GM19324 (cell line): ENCODE results near the gene SH3PXD2B.
"Not testable (repeated sequence)": the region's sequence is repeated elsewhere in the genome, so short reads cannot be mapped to it uniquely, and the experiment has no call there.

Experiments used
- ATAC-seq: cut with Tn5 transposase; IDR thresholded peaks from one replicate; pipeline ENCODE4 v1.9.1; 2021; ENCODE audit warnings: mild to moderate bottlenecking, moderate library complexity; ENCODE audit not compliant: unreplicated experiment, low FRiP score

SH3PXD2B gene

DNA sequence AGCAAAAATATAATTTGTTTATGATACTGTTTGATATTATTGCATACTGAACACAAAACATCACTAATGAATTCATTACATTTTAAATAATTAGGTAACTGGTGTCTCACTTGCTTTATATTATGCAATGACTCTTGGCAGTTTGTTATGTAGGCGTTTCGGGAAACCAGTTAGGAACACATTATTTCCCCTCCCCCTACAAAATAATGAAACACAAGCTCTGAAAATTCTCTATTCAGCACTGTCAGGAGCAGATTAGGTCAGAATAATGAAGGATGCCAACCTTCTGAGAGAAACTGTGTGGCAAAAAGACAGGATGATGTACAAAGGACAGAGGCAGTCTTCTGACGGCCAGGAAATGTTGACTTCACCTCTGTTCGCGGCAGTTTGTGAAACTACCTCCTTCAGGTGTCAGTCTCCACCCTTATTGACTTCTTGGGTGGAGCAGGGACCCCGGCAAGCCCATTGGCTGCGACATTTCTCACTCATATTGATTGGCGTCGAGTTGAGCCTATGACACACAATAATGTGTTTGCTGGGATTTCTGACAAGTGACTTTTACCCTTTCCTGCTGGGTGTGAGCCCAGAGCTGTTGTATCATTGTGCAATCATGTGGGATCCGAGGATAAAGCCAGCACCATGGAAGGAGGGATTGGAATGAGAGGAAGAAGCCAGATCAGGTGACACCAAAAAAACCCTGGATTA is 33.9 kb downstream of the SH3PXD2B start:
- no peak for ATAC-seq

DNA sequence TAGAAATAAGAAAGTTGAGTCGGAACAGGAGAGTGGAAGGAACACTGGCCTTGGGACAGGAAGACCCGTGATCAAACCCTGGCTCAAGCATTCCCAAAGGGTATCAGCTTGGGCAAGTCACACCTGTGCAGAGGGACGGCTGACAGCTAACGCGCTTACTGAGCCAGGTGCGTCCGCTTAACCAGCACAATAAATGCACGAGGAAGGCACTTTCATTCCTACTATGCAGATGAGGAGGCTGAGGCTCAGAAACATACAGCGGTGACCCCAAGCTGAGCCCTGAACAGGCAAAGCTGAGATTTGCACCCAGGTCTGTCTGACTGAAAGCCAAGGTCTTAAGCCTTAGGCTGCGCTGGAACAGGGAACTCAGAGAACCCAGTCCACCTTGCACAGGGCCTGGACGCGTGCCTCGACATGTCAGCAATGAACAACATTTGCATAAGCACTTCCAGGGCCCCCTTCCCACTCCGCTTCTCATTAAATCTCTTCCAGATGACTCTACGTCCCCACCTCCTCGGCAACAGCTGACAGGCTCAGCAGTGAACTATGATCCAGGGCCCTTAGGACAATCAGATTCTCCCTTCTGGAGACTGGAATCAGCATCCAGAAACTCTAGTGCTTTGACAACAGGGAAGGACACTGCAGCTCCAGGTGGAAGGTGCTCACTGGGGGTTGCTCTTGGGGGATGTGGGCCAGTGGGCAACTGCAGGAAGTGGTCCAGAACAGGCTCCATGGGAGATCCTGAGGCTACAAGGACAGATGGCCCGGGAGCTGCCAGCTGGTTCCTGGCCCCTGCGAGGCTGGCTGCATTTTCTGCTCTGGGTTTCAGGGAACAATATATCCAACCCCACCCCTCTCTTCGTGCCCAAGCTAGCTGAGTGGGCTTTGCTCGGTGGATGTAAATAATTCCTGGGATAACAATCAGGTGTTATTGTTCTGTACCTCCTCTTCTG is 35.2 kb downstream of the SH3PXD2B start:
- no peak for ATAC-seq

DNA sequence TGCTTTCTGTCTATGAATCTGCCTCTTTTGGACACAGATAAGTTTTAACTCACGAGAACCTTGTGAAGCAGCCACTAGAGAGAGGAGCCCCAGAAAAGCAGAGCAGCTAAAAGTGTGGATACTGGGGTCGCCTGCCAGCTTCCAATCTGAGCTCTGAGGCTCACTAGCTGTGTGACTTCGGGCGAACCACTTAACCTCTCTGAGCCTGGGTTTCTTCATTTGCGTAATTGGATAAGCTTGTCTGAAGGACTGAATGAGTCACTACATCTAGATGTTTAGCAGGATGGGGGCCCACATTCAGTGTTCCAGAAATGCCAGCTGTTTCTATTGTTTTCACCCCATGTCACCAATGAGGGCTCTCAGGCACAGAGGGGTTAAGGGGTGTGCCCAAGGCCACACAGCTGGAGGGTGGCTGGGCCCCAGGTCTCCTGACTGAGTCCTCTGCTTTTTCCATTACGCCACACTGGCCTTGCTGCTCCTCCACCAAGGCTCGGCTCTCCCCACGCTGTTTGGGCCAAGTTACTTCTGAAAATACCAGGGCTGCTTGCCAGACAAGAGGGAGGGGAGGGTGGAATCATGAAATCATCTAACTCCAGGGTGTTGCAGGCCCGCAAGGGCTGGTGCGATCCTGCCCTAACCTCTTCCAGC is 36.2 kb downstream of the SH3PXD2B start:
- ATAC-seq = no peak

DNA sequence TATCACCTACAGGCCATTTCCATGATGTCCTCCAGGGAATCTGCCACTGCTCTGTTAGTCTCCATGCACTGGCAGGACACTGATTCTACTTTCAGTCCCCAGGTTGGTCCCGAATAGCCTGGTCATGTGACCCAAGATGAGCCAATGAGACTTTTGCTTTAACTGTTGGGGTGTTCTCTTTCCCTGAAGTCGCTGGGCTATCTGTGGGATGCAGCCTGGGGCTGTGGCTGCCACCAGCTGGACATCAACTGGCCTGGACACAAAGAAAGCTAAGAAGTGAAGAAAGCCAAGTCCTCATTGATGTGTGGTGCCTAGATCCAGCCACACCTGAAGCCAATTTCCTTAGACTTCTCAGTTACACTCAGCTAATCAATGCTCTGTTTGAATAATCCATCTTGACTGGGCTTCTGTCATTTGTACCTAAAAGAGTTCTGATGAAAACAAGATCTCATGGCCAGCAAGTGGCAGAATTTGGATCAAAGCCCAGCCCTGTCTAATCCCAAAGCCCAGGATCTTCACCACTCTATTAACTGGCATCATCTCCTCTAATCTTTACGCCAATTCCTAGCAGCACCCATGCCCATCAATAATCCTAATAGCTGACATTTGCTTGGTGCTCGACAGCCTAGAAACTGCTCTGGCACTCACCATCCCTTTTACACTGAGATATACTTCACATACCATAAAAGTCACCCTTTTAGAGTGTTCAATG is 37.0 kb downstream of the SH3PXD2B start:
- ATAC-seq = no peak

DNA sequence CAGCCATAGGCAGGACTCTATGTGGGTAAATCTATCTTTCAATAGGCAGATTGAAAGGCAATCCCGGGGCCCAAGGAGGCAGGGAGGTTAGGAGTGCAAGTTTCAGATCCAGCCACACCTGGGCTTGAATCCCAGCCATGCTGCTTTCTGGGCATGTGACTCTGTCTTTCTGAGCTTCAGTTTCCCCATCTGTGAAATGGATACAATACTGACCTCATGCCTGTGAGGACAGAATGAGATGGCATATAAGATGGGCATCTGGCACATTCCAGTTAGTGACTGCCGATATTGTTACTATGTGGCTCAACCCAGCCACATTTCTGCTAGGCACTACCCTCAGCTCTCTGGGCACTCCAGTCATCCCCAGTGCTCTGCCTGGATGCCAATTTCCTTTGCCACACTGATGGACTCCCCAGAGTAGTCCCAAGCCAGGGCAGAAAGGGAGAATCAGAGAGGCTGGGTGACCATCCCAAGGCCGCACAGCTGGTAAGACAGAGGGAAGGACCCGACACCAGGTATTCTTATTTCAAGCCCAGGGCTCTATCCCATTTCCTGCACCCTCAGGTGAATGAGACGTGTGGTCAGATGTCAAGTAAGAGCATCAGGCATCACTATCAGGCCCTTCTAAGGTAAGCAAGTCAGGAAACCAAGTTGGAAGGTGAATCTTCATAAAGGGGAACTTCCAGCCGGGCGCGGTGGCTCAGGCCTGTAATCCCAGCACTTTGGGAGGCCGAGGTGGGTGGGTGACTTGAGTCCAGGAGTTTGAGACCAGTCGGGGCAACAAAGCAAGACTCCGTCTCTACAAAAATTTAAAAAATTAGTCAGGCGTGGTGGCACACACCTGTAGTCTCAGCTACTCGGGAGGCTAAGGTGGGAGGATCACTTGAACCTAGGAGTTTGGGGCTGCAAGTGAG is 38.7 kb downstream of the SH3PXD2B start:
- ATAC-seq = no peak

DNA sequence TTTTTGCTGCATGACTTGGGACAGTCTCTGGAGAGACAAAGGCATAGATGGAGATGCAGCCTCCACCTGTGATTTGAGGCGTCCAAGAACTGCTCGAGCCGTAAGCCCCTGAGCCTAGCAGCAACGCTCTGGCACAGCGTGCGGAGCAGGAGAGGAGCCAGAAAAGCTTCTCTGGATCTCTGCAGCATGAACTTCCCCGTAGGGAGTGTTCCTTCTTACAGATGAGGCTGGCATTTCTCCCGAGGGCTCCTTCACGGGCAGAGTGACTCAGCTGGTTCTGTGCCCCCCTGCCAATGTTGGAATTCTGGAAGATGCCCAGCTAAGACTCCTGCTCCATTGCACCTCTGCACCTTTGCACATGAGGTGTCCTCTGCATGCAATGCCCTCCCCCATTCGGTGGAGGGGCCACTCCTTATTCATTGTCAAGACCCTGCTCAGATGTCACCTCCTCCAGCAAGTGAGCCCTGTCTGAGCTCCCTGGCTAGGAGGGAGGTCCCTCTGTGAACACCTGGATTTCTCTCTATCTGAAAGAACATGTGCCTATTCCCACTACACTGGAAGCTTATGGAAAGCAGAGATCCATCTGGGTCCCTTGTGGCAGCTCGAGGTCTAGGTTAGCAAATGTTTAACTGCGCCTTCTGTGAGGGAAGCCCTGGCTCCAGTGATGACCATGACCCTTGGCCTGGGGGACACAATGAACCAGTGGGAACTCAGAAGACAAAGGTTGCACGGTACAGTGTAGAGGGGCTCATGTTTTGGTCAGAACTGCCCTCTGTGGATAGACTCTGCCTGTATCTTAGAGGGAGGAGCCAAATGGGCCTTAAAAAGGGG is 39.6 kb downstream of the SH3PXD2B start:
- no peak for ATAC-seq

DNA sequence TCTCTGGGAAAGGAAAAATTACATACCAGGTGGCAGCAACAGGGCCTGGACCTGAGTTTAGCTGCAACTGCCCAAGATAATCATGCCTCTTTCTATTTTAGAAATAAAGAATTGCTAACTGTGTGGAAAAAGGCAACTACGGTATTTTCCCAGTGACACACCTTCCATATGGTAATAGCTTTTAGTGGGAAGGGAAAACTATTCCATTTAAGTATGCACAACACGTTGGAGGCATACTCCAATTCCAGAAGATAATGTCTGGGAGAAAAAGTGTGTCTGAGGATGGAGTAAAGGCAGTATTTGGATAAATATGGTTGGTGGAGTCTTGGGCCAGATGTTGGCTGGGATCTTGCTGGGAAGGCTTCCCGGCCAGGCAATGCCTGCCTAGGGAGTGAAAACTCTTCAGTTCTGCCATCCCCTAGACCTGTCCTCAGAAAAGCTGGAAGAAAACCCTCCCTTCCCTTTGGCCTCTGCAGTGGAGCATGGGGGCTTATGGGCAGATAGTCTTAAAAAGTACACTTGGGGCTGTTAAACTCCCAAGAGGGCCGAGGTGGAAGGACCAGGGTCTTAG is 40.6 kb downstream of the SH3PXD2B start:
- ATAC-seq = no peak

DNA sequence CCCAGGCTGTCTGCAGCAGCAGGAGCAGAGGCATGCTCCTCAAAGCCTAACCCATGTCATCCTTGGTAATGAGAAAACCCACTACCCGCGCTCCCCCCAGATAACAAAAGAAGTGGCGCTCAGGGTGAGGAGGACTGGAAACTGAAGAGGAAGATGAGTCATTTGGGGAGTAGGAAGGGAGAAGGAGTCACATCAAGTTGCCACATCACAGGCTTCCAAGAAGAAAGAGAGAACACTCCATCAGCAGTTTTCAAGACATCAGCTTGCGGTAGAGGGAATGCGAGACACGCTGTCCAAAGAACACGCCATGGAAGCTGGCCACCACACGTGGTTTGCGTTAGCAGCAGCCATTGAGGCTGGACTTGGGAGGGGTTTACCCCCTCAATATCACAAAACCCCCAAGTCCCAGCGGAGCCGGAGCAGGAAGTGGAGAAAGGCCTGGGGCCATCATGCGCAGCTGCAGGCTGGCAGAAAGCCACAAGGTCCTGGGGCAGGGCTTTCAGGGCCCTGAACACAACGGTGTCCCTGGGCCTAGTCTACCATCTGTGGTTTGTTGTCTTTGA is 41.5 kb downstream of the SH3PXD2B start:
- no peak for ATAC-seq

DNA sequence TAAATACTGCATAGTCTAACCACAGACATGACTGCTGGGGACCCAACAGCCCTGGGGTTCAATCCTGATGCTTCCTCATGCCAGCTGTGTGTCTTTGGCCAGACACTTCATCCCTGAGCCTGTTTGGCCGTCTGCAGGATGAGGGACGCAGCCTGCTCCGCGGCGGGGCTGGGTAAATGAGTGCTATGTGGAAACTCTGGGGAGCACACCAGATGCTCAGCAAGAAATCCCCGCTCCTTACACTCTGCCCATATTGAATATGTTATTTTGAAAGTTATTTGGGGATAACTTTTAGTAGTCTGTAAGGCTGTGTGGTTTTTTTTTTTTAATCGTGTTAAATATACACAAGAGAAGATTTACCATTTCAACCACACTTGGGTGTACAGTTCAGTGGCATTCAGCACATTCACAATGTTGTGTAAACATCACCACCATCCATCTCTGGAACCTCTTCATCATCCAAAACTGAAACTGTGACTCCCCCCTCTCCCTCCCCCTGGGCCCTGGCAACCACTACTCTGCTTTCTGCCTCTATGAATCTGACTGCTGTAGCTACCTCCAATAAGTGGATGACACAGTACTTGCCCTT is 42.7 kb downstream of the SH3PXD2B start:
- no peak for ATAC-seq

DNA sequence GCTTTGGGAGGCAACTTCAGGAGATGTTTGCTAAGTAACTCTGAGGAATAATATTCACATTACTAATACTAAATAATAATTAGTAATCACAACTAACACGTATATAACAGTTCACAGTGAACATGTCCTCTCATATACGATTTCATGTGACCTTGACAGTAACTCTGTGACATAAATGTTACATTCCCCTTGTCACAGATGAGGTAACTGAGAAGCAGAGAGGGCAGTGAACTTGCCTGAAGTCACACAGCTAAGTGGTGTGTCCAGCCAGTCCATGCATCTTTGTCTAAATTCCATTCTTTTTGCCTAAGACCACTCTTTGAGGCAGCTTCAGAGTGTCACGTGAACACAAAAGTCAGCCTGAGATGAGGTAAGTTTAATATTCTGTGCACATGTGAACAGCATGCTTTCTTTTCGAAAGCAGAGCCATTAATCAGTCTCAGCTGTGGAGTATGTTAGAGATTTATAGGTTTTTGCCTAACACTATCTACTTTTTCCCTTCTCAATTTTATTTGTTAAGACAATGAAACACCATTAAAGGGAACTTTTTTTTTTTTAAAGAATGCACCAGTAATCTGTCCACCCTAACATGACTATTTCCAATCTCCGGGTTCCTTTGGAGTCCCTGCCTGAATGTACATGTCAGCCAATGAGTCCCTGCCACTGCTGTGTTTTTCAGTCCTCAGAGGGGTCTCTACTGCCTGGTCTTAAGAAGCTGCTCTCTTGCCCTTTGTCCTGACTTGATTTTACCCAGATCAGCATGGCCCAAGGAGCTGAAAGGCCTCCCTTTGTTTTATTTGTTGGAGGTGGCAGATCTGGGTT is 43.5 kb downstream of the SH3PXD2B start:
- ATAC-seq = no peak

DNA sequence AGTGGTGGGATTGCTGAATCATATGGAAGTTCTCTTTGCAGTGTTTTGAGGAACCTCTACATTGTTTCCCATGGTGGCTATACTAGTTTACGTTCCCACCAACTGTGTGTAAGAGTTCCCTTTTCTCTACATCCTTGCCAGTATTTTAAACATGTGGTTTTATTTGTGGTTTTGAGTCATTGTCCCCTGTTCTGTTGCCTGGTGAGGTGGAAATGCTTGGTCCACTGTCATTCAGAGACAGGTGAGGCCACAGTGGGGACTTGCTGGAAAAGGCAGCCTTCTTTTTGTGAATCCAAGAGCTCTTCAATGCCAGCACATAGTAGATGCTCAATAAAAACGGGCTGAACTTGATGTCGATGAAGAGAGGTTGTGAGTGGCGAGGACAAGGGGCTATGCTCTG is 44.2 kb downstream of the SH3PXD2B start:
- no peak for ATAC-seq

DNA sequence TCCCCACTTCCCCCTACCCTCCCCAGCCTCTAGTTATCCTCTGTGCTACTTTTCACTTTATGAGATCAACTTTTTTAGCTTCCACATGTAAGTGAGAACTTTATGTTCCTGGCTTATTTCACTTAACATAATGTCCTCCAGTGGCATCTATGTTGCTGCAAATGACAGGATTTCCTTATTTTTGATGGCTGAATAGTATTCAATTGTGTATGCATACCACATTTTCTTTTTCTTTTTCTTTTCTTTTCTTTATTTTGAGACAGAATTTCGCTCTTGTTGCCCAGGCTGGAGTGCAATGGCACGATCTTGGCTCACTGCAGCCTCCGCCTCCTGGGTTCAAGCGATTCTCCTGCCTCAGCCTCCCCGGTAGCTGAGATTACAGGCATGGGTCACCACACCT is 44.8 kb downstream of the SH3PXD2B start:
- not testable (repeated sequence) for ATAC-seq

DNA sequence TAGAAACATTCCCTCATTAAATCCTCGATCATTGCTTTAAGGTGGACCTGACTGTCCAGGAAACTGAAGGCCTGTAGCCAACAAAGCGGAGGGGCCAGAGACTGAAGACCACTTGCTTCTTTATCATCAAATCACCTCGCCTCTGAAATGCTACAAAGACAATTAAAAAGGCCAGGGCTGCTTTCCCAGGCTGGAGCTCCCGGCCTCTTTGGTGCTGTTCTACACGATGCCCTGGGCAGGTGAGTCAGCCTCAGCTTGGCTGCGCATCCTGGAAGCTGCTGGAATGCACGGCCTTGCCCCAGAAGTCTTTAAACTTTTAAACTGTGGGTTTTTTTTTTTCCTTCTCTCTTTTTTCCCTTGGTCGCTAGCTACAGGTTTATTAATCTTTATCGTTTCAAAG is 46.5 kb downstream of the SH3PXD2B start:
- no peak for ATAC-seq

DNA sequence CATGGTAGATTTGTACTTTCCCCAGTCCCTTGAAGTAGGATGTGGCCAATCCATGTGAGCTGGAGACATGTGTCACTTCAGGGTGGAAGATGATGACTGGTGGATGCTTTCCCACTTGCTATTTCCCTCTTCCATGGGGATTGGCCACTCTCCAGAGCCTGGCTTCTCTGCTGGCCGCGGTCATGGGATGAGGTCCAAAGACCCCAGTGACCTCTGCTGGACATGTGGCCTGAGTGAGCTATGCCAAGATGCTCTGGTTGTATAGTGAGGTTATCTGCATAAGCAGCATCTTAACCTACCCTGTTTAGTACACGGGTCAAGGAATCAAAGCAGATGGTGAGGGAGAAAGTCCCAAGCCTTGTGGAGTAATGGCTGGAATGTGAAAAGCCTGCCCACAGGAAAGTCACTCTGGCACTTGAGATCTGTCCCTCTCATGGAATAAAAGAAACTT is 47.1 kb downstream of the SH3PXD2B start:
- no peak for ATAC-seq

DNA sequence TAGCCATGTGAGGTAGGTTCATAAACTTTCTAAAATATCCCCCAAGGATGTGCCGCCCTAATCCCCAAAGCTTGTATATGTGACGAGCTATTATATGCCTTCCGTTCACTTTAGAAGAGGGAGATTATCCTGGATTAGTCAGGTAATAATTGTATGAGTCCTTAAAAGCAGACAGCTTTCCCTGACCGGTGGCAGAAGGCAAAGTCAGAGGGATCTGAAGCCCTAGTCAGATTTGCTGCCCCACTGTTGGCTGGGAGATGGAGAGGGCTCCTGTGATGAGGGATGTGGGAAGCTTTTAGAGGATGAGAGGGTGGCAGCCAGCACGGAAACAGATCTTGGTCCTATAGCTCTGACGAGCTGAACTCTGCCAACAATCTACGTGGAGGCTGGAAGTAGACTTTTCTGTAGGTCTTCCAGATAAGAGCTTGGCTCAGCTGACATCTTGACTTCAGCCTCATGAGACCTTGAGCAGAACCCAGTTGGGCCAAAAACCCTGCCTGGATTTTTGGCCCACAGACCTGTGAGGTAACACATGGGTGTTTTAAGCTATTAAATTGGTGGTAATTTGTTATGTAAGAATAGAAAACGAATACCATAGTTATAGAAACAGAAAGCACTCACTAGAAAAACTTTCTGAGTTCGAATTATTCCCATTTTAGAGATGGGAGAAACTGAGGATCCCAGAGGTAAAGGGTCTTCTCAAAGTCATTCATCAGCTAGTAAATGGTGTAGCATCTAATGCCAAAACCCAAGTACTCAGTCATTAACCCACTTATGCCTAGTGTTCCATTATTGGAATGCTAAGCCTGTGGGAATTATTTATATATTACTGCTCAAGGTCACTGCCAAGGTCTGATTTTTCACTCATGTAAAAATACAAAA is 48.9 kb downstream of the SH3PXD2B start:
- no peak for ATAC-seq

DNA sequence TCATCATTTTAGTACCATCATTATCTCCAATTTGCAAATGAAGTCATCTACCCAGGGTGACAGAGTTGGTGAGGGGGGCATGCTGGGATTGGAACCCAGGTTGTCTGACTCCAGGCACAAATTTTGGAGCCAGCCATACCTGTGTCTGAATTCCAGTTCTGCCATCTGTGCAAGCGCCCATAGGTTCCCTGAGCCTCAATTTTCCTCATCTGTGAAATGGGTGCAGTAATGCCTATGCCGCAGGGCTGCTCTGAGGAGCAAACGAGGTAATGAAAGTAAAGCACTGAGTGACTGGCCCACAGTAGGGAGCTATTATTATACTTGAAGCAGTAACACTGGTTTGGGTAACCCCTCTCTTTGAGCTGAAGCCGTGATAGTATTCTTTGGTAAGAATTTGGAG is 49.6 kb downstream of the SH3PXD2B start:
- ATAC-seq = no peak
